HEK293 (cell line): Measurements from ENCODE around the gene CLEC19A.

ENCODE experiments used
- CTCF ChIA-PET: fragments of 350-600 bp; formaldehyde crosslinking; extraction: SDS; loops from one replicate; lab custom pipeline; 2021; ENCODE audit warnings: antibody characterized with exemption; lab: Yijun Ruan, JAX
- POLR2A ChIA-PET: fragments of 300-600 bp; formaldehyde crosslinking; extraction: SDS; loops from one replicate; lab custom pipeline; 2020; ENCODE audit warnings: antibody characterized with exemption, inconsistent platforms; lab: Yijun Ruan, JAX
- H3K27ac ChIP-seq: fragments of 200-500 bp; sonication (Bioruptor generic); 2 replicates; pipeline ENCODE4 v1.5.1; 2014; ENCODE audit warnings: low read depth, low read length, control low read depth, inconsistent platforms; ENCODE audit errors: extremely low read depth
- H3K36me3 ChIP-seq, 2 experiments: fragments of 200-500 bp in 1 of 2; sonication (Bioruptor generic) in 1 of 2; 1 replicate in 1 of 2; 2 replicates in 1 of 2; pipeline ENCODE4 v1.5.1; 2014 to 2017; ENCODE audit warnings: inconsistent platforms in 2 of 2, low read length in 2 of 2; ENCODE audit not compliant: control insufficient read depth in 2 of 2, insufficient read depth in 1 of 2
- H3K4me1 ChIP-seq: fragments of 200-500 bp; sonication (Bioruptor generic); 2 replicates; pipeline ENCODE4 v1.5.1; 2014; ENCODE audit warnings: mild to moderate bottlenecking, low read length, inconsistent platforms; ENCODE audit not compliant: control insufficient read depth, insufficient read depth
- H3K4me3 ChIP-seq: 2 replicates; pipeline ENCODE4 v1.5.1; 2011; ENCODE audit warnings: low read depth, mild to moderate bottlenecking, control low read depth, low read length, moderate library complexity
- H3K9me3 ChIP-seq: fragments of 200-500 bp; sonication (Bioruptor generic); 2 replicates; pipeline ENCODE4 v1.5.1; 2014; ENCODE audit warnings: low read depth, low read length, inconsistent platforms; ENCODE audit not compliant: control insufficient read depth, insufficient read depth
- GLI4 ChIP-seq: fragments of 450-650 bp; formaldehyde crosslinking; IDR thresholded peaks from 2 replicates; pipeline ENCODE4 v1.5.1; 2016; ENCODE audit warnings: missing biosample characterization, missing genetic modification characterization
- HOXC10 ChIP-seq: sonication (generic); formaldehyde crosslinking; IDR thresholded peaks from 2 replicates; pipeline ENCODE4 v1.8.1; 2023; ENCODE audit warnings: mild to moderate bottlenecking, missing genetic modification reagents
- SCRT1 ChIP-seq: fragments of 450-650 bp; formaldehyde crosslinking; IDR thresholded peaks from 2 replicates; pipeline ENCODE4 v1.5.1; 2016; ENCODE audit warnings: missing biosample characterization, missing genetic modification characterization, borderline replicate concordance
- TRIM28 ChIP-seq: IDR thresholded peaks from 2 replicates; pipeline ENCODE4 v1.6.1; 2011; ENCODE audit warnings: low read length, control low read depth, borderline replicate concordance
- WT1 ChIP-seq: fragments of 450-650 bp; formaldehyde crosslinking; IDR thresholded peaks from 2 replicates; pipeline ENCODE4 v1.5.1; 2016; ENCODE audit warnings: missing biosample characterization, missing genetic modification characterization
- YY2 ChIP-seq: fragments of 450-650 bp; formaldehyde crosslinking; IDR thresholded peaks from 2 replicates; pipeline ENCODE4 v1.5.1; 2016; ENCODE audit warnings: missing biosample characterization, missing genetic modification characterization
- ZFP37 ChIP-seq: fragments of 450-650 bp; formaldehyde crosslinking; IDR thresholded peaks from 2 replicates; pipeline ENCODE4 v1.5.1; 2016; ENCODE audit warnings: missing biosample characterization, missing genetic modification characterization
- ZNF175 ChIP-seq: fragments of 450-650 bp; formaldehyde crosslinking; IDR thresholded peaks from 2 replicates; pipeline ENCODE4 v1.5.1; 2016; ENCODE audit warnings: missing biosample characterization, missing genetic modification characterization
- ZNF19 ChIP-seq: fragments of 450-650 bp; formaldehyde crosslinking; IDR thresholded peaks from 2 replicates; pipeline ENCODE4; 2016; ENCODE audit warnings: missing biosample characterization, missing genetic modification characterization, low read depth
- ZNF223 ChIP-seq: fragments of 450-650 bp; formaldehyde crosslinking; IDR thresholded peaks from 2 replicates; pipeline ENCODE4 v1.5.1; 2016; ENCODE audit warnings: missing biosample characterization, missing genetic modification characterization
- ZNF24 ChIP-seq: fragments of 450-650 bp; formaldehyde crosslinking; IDR thresholded peaks from 2 replicates; pipeline ENCODE4 v1.5.1; 2016; ENCODE audit warnings: missing biosample characterization, missing genetic modification characterization
- ZNF501 ChIP-seq: fragments of 450-650 bp; formaldehyde crosslinking; IDR thresholded peaks from 2 replicates; pipeline ENCODE4 v1.5.1; 2016; ENCODE audit warnings: missing biosample characterization, missing genetic modification characterization
- ZNF544 ChIP-seq: fragments of 450-650 bp; formaldehyde crosslinking; IDR thresholded peaks from 2 replicates; pipeline ENCODE4 v1.5.0; 2017; ENCODE audit warnings: missing biosample characterization, missing genetic modification characterization
- ZNF610 ChIP-seq: fragments of 450-650 bp; formaldehyde crosslinking; IDR thresholded peaks from 2 replicates; pipeline ENCODE4 v1.5.1; 2016; ENCODE audit warnings: missing biosample characterization, missing genetic modification characterization, borderline replicate concordance
- ZNF621 ChIP-seq: fragments of 450-650 bp; formaldehyde crosslinking; IDR thresholded peaks from 2 replicates; pipeline ENCODE4 v1.5.1; 2017; ENCODE audit warnings: missing biosample characterization, missing genetic modification characterization
- ZNF707 ChIP-seq: fragments of 450-650 bp; formaldehyde crosslinking; IDR thresholded peaks from 2 replicates; pipeline ENCODE4 v1.5.1; 2016; ENCODE audit warnings: missing biosample characterization, missing genetic modification characterization
- ZSCAN16 ChIP-seq: fragments of 450-650 bp; formaldehyde crosslinking; IDR thresholded peaks from 2 replicates; pipeline ENCODE4 v1.5.1; 2016; ENCODE audit warnings: missing biosample characterization, missing genetic modification characterization
- ZSCAN23 ChIP-seq: fragments of 450-650 bp; formaldehyde crosslinking; IDR thresholded peaks from 2 replicates; pipeline ENCODE4 v1.5.1; 2016; ENCODE audit warnings: missing biosample characterization, missing genetic modification characterization
- TF ChIP-seq, protein P1 (sequence below): fragments of 450-650 bp; formaldehyde crosslinking; IDR thresholded peaks from 2 replicates; pipeline ENCODE4 v1.5.1; 2016; ENCODE audit warnings: missing biosample characterization, missing genetic modification characterization
- TF ChIP-seq, protein P2 (sequence below): fragments of 450-650 bp; formaldehyde crosslinking; conservative IDR thresholded peaks from 2 replicates; pipeline ENCODE4 v1.5.1; 2016; ENCODE audit warnings: low read depth, missing biosample characterization, missing genetic modification characterization
- TF ChIP-seq, protein P3 (sequence below): fragments of 450-650 bp; formaldehyde crosslinking; IDR thresholded peaks from 2 replicates; pipeline ENCODE4 v1.5.1; 2017; ENCODE audit warnings: missing biosample characterization, missing genetic modification characterization

CLEC19A gene

DNA sequence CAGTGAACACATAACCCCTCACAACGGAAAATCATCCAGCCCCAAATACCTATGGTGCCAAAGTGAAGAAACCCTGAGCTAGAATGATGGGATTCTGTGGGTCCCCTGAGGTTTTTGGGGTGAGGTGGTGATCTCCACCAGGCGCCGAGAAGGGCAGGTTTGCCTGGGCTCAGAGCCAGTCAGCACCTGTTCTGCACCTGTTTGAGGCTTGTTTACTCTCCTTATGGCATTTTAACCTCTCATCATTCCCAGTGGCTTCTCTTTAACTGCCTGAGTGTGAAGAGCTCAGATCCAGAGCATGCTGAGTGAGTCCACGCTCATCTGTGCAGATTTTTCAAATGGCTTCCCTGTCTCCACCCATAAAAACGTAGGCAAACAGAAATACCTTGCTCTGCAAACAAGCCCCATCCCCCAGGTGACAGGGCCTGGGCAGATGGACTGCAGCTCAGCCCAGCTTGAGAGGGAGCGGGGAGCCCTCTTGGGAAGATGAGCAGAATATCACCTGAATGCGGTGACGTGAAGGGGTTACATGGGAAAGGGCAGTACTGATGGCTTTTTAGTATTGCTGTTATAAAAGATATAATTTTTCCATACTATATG is 40.1 kb upstream of the CLEC19A start:
- CTCF ChIA-PET: interaction anchor here (1.1 to 1.9 kb wide), 2 partner anchors 22 kb away, joined by 4 to 7 read pairs; no protein-coding TSS in a partner anchor
- TF ChIP-seq ZNF223 (tag by site-specific recombination): no peak
- no peak for TF ChIP-seq HOXC10 (CRISPR knock-in tag)
- TF ChIP-seq ZFP37: no peak
- TF ChIP-seq TRIM28: no peak
- TF ChIP-seq GLI4: no peak
- TF ChIP-seq ZNF501 (tag by site-specific recombination): no peak
- TF ChIP-seq ZNF610 (tag by site-specific recombination): no peak
- no peak for TF ChIP-seq ZNF707
- TF ChIP-seq, protein P1, sequence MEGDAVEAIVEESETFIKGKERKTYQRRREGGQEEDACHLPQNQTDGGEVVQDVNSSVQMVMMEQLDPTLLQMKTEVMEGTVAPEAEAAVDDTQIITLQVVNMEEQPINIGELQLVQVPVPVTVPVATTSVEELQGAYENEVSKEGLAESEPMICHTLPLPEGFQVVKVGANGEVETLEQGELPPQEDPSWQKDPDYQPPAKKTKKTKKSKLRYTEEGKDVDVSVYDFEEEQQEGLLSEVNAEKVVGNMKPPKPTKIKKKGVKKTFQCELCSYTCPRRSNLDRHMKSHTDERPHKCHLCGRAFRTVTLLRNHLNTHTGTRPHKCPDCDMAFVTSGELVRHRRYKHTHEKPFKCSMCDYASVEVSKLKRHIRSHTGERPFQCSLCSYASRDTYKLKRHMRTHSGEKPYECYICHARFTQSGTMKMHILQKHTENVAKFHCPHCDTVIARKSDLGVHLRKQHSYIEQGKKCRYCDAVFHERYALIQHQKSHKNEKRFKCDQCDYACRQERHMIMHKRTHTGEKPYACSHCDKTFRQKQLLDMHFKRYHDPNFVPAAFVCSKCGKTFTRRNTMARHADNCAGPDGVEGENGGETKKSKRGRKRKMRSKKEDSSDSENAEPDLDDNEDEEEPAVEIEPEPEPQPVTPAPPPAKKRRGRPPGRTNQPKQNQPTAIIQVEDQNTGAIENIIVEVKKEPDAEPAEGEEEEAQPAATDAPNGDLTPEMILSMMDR (tag by site-specific recombination): no peak
- TF ChIP-seq ZNF175 (tag by site-specific recombination): no peak
- TF ChIP-seq YY2 (tag by site-specific recombination): no peak
- TF ChIP-seq ZSCAN23 (tag by site-specific recombination): no peak
- no peak for TF ChIP-seq ZNF621 (tag by site-specific recombination)
- TF ChIP-seq WT1 (tag by site-specific recombination): no peak
- TF ChIP-seq ZNF24 (tag by site-specific recombination): no peak
- TF ChIP-seq, protein P2, sequence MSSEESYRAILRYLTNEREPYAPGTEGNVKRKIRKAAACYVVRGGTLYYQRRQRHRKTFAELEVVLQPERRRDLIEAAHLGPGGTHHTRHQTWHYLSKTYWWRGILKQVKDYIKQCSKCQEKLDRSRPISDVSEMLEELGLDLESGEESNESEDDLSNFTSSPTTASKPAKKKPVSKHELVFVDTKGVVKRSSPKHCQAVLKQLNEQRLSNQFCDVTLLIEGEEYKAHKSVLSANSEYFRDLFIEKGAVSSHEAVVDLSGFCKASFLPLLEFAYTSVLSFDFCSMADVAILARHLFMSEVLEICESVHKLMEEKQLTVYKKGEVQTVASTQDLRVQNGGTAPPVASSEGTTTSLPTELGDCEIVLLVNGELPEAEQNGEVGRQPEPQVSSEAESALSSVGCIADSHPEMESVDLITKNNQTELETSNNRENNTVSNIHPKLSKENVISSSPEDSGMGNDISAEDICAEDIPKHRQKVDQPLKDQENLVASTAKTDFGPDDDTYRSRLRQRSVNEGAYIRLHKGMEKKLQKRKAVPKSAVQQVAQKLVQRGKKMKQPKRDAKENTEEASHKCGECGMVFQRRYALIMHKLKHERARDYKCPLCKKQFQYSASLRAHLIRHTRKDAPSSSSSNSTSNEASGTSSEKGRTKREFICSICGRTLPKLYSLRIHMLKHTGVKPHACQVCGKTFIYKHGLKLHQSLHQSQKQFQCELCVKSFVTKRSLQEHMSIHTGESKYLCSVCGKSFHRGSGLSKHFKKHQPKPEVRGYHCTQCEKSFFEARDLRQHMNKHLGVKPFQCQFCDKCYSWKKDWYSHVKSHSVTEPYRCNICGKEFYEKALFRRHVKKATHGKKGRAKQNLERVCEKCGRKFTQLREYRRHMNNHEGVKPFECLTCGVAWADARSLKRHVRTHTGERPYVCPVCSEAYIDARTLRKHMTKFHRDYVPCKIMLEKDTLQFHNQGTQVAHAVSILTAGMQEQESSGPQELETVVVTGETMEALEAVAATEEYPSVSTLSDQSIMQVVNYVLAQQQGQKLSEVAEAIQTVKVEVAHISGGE (tag by site-specific recombination): no peak
- POLR2A ChIA-PET: no interaction called here

DNA sequence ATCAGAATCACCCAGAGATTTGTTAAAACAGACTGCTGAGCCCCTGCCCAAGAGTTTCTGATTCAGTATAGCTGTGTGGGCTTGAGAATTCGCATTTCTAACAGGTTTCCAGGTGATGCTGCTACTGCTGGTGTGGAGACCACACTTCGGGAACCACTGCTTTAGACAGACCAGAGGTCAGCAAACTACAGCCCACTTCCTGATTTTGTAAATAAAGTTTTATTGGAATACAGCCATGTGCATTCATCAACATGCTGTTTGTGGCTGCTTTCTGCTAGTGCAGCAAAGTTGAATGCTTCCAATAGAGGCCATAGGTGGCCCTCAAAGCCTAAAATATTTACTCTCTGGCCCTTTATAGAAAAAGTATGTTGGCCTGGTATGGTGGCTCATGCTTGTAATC is 32.6 kb upstream of the CLEC19A start:
- Histone ChIP-seq H3K9me3 (no peaks in the 10 kb centered on the region), H3K27ac (no peak overlapping the region), H3K36me3 (no peaks in the 10 kb centered on the region), H3K4me1 (no peaks in the 10 kb centered on the region), H3K4me3 (no peak overlapping the region)
- TF ChIP-seq ZNF19 (tag by site-specific recombination) (no peak), SCRT1 (tag by site-specific recombination) (no peak), ZNF544 (tag by site-specific recombination) (no peak), ZSCAN16 (tag by site-specific recombination) (no peak)
- TF ChIP-seq, protein P3, sequence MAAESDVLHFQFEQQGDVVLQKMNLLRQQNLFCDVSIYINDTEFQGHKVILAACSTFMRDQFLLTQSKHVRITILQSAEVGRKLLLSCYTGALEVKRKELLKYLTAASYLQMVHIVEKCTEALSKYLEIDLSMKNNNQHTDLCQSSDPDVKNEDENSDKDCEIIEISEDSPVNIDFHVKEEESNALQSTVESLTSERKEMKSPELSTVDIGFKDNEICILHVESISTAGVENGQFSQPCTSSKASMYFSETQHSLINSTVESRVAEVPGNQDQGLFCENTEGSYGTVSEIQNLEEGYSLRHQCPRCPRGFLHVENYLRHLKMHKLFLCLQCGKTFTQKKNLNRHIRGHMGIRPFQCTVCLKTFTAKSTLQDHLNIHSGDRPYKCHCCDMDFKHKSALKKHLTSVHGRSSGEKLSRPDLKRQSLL (tag by site-specific recombination): no peak
- POLR2A ChIA-PET: no interaction called here
- CTCF ChIA-PET: interaction anchor here (0.5 to 0.7 kb wide), 2 partner anchors 57 to 451 kb away, joined by 3 read pairs; no protein-coding TSS in a partner anchor

More for the DNA sequence above, 40.1 kb upstream of the CLEC19A start:
- H3K36me3 ChIP-seq: no peaks in the 10 kb centered on the region
- H3K27ac ChIP-seq: no peak overlapping the region
- no peaks in the 10 kb centered on the region for H3K4me1 ChIP-seq
- no peak overlapping the region for H3K4me3 ChIP-seq
- no peaks in the 10 kb centered on the region for H3K9me3 ChIP-seq
